Uterus (tissue), 2 donors: ENCODE measurements around the gene TRIM38.

Experiments used
- POLR2A ChIP-seq, 2 donors: fragments of 450-650 bp; IDR thresholded peaks; one replicate each; pipeline ENCODE4 v1.6.1; 2016; ENCODE audit warnings: antibody characterized with exemption in 2 of 2, mild to moderate bottlenecking in 1 of 2, moderate library complexity in 1 of 2
- TF ChIP-seq, protein P1 (sequence below), 4 experiments: fragments of 200-600 bp in 2 of 4; fragments of 450-650 bp in 2 of 4; sonication (generic) in 2 of 4; IDR thresholded peaks; one replicate each; pipeline ENCODE4 v1.5.1; 2016 to 2019; ENCODE audit warnings: antibody characterized with exemption in 4 of 4, mild to moderate bottlenecking in 2 of 4, moderate library complexity in 1 of 4

DNA sequence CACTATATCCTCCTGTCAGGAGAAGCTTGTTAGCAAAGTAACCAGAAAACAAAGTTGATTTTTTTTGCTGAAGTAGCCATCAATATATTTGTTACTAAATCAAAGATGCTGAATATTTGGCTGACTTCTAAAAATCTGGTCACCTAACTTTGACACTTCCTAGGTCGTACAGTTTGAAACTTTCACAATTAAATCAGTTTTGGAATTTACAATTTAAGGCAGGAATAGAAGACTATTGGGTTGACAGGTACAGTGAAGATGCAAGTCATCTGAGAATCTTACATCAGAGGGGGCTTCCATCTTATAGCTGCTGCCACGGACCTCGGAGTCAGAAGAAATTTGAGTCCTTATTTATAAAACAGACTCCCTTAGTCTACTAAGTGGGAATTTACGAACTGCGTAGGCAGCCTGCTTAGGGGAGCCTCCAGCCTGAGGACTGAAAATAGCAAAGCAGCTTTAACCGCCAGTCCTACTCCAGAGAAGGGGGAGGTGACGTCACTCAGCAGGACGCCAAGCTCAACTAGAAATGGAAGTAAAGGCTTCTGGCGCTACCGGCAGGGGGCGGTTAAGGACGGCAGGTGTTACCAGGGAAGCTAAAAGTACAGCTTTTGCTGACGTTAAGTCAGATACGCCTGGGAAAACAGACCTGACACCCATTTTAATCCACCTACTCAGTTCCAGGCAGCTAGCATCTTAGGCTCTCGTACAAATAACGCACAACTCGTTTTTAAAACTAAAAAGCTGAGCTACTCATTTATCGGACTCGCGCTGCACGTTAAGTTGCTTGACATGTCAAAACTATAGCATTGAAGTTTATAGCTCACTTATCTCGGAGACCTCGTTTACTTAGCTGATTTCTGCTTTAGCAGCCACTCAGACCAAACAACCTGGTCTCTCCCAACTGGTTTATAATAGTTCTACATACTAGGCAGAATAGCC is 63.6 kb downstream of the TRIM38 start:
- TF ChIP-seq POLR2A (IDR thresholded peaks at IDR 0.05) = peak in 1 of 2 donors; percentile 45
- TF ChIP-seq, protein P1, sequence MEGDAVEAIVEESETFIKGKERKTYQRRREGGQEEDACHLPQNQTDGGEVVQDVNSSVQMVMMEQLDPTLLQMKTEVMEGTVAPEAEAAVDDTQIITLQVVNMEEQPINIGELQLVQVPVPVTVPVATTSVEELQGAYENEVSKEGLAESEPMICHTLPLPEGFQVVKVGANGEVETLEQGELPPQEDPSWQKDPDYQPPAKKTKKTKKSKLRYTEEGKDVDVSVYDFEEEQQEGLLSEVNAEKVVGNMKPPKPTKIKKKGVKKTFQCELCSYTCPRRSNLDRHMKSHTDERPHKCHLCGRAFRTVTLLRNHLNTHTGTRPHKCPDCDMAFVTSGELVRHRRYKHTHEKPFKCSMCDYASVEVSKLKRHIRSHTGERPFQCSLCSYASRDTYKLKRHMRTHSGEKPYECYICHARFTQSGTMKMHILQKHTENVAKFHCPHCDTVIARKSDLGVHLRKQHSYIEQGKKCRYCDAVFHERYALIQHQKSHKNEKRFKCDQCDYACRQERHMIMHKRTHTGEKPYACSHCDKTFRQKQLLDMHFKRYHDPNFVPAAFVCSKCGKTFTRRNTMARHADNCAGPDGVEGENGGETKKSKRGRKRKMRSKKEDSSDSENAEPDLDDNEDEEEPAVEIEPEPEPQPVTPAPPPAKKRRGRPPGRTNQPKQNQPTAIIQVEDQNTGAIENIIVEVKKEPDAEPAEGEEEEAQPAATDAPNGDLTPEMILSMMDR (IDR thresholded peaks at IDR 0.05) = peak; percentile 76 to 91 (median 82)
